Fibroblast of mammary gland (primary cell): Measurements from ENCODE around the gene ARHGEF19.

Source experiments
- DNase-seq: peaks from one replicate; pipeline ENCODE4 v3.0.0-alpha.2; 2010; ENCODE audit warnings: low read depth
- H3K4me3 ChIP-seq: 2 replicates; pipeline ENCODE4 v1.5.1; 2011; ENCODE audit warnings: low read depth, mild to moderate bottlenecking, low read length, moderate library complexity; ENCODE audit not compliant: control insufficient read depth
- TF ChIP-seq, protein P1 (sequence below): conservative IDR thresholded peaks from 2 replicates; pipeline ENCODE4 v1.5.1; 2011; ENCODE audit warnings: low read depth, low read length, inconsistent platforms; ENCODE audit not compliant: control insufficient read depth, insufficient read depth

ARHGEF19 gene

DNA sequence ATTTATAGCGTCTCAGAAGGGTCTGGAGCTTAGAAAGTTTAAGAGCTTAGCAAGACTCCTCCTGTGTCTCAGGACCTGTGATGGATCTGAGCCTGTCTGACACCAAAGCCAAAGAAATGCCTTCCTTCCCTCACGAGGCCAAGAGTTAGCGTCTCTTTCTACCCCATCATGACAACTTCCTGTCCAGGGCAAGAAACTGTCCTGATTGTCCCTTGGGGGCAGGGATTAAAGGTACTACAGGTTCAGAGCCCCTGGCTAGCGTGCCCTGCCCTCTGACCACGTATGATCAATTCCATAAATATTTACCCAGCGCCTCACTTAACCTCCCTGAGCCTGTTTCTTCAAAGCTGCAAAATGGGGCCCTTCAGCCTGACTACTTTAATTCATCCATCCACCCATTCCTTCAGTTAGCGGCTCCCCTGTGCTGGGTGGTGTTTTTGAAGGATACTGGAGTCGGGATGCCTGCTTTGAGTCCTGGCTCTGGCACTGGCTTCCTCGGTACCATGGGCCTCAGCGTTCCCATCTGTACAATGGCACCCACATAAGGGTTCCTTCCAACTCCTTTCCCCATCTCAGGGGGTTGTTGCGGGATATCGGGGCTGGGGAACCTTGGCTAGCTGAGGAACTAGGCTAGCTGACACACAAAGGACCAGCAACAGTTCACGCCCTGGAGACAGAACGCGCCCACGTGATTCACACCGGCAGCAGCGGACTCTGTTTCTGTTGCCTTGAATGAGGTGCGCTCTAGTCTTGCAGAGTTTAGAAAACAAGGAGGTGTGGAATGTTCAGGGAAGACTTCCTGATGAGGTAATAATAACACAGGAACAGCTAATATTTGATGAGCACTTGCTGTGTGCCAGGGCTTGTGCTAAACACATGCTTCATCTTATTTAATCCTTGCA, 33.6 kb downstream of the ARHGEF19 start:
- no peak for DNase-seq
- H3K4me3 ChIP-seq = no peak overlapping the region
- TF ChIP-seq, protein P1, sequence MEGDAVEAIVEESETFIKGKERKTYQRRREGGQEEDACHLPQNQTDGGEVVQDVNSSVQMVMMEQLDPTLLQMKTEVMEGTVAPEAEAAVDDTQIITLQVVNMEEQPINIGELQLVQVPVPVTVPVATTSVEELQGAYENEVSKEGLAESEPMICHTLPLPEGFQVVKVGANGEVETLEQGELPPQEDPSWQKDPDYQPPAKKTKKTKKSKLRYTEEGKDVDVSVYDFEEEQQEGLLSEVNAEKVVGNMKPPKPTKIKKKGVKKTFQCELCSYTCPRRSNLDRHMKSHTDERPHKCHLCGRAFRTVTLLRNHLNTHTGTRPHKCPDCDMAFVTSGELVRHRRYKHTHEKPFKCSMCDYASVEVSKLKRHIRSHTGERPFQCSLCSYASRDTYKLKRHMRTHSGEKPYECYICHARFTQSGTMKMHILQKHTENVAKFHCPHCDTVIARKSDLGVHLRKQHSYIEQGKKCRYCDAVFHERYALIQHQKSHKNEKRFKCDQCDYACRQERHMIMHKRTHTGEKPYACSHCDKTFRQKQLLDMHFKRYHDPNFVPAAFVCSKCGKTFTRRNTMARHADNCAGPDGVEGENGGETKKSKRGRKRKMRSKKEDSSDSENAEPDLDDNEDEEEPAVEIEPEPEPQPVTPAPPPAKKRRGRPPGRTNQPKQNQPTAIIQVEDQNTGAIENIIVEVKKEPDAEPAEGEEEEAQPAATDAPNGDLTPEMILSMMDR = no peak

- TF ChIP-seq, protein P1 = no peak
- no peak overlapping the region for H3K4me3 ChIP-seq
These were observed 35.1 kb downstream of the ARHGEF19 start for GRCh38 chr1:16177306-16177705.

GRCh38 chr1:16176653-16177052, 35.8 kb downstream of the ARHGEF19 start:
- H3K4me3 ChIP-seq = no peak overlapping the region
- TF ChIP-seq, protein P1 = no peak
- no peak for DNase-seq

More at GRCh38 chr1:16177306-16177705, 35.1 kb downstream of the ARHGEF19 start:
- DNase-seq = no peak

DNA sequence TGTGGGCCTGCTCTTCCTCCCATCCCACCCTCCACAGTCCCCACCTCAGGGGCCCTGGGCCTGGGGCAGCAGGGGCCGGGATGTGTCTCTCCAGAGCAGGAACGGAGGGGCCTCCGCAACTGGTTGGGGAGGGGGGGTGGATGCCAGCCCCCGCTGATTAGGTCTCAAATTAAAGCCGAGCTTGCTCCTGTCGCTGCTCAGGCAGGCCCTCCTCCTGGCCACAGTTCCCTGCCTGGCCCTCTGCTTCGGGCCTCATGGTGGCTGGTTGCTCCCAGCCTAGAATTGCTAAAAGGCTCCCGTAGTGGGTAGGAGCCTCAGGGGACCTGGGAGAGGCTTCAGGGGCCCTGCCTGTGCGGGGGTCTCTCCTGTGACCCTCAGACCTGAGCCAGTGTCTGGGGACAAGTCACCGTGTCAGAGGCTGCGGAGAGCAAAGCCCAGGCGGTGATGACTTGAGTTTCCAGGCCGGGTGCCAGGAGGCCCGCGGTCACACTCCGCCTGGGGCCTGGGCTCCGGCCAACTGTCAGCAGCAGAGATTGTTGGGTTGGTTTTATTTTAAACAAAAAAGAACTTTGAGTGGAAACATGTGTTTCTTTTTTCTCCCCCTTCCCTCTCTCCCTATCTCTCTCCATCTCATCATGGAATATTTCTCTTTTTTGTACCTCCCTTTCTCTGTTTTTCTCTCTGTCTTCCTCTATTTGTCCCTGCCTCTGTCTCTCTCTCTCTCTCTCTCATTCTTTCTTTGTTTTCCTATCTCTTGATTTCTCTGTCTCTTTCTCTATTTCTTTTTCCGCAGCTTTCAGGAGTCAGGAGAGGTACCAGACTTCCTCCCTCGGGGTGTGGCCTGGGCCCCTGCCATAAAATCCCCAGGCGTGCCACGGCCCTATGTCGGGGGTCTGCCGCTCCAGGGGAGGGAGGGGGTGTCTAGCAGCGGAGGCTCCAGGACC, 36.6 kb downstream of the ARHGEF19 start:
- no peak overlapping the region for H3K4me3 ChIP-seq
- DNase-seq = peak; percentile 89
- TF ChIP-seq, protein P1 = no peak

DNA sequence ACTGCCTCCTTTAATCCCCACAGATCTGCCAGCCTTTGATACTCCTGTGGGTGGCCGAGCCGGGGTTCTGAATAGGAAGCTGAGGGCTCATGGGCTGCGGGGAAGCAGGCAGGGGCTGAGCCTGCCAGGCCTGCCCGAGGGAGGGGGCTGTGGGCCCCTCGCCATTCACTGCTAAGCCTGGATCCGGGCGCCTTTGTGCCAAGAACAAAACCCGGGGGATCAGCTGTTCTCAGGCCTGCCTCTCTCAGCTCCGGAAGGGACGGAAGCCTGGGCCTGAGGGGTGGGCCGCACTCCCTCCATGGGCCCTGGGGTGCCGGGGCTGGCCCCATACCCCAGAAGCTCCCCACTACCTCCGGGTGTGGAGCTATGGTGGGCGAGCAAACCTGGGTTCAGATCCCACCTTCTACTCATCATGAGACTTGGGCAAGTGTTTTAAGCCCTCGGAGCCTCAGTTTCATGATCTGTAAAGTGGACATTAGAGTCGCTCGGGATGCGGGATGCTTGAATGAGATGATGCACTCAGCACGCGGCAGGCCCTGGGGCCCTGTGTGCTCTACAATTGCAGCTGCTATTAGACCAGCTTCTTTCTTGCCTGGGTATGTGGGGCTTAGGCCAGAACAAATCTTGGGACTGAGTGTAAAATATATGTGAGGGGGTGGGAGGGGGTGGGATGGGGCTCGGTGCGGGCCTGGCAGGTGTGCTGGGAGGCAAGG, 37.4 kb downstream of the ARHGEF19 start:
- TF ChIP-seq, protein P1 = no peak
- no peak for DNase-seq

GRCh38 chr1:16174261-16174868, 38.1 kb downstream of the ARHGEF19 start:
- no peak overlapping the region for H3K4me3 ChIP-seq
- TF ChIP-seq, protein P1 = no peak
- DNase-seq = no peak

More for the DNA sequence above, 37.4 kb downstream of the ARHGEF19 start:
- H3K4me3 ChIP-seq = no peak overlapping the region
